OCI-LY3 (cell line): ENCODE results near the gene BRD8.

ENCODE experiments used
- CTCF ChIP-seq: fragments of 200-600, 300-600 bp; sonication (generic); IDR thresholded peaks from 2 replicates; pipeline ENCODE4 v1.5.1; 2014; ENCODE audit warnings: antibody characterized with exemption, low read length, low read depth
- EZH2phosphoT487 ChIP-seq: fragments of 200-600 bp; shearing (Covaris generic); IDR thresholded peaks from 2 replicates; pipeline ENCODE4 v1.6.1; 2018; ENCODE audit warnings: antibody characterized with exemption, mixed run types, low read depth

GRCh38 chr5:138102454-138103318 is 75.7 kb downstream of the BRD8 start:
- TF ChIP-seq CTCF (no peak), EZH2phosphoT487 (no peak)
